HepG2 (cell line): ENCODE measurements around the gene TMEM129. TPM values are rescaled to one million over a fixed set of nuclear protein-coding genes. Genes with fewer than 3 reads are reported as not detected.

Experiments
- ARHGAP35 ChIP-seq: sonication (generic); formaldehyde crosslinking; IDR thresholded peaks from 2 replicates; pipeline ENCODE4 v1.9.0; 2022; ENCODE audit warnings: mild to moderate bottlenecking, inconsistent platforms, moderate library complexity, missing genetic modification reagents, borderline replicate concordance
- CREB1 ChIP-seq, 2 experiments: fragments of 450-650 bp in 1 of 2; IDR thresholded peaks; 2 replicates each; pipeline ENCODE4 v1.6.1; 2016 to 2017; ENCODE audit warnings: control low read depth in 1 of 2, mild to moderate bottlenecking in 1 of 2, missing compliant biosample characterization in 1 of 2, missing genetic modification characterization in 1 of 2
- DBP ChIP-seq: sonication (generic); formaldehyde crosslinking; IDR thresholded peaks from 2 replicates; pipeline ENCODE4 v1.4.0; 2020; ENCODE audit warnings: missing genetic modification reagents; ENCODE audit errors: not compliant biosample characterization
- HOXA5 ChIP-seq: sonication (generic); formaldehyde crosslinking; IDR thresholded peaks from 2 replicates; pipeline ENCODE4 v1.4.0; 2020; ENCODE audit warnings: missing genetic modification reagents
- JARID2 ChIP-seq: sonication (generic); formaldehyde crosslinking; IDR thresholded peaks from 2 replicates; pipeline ENCODE4 v1.8.1; 2023; ENCODE audit warnings: missing genetic modification reagents, inconsistent platforms; ENCODE audit not compliant: insufficient replicate concordance
- KLF9 ChIP-seq: IDR thresholded peaks from 2 replicates; pipeline ENCODE4 v1.6.1; 2016; ENCODE audit warnings: low read depth
- MZF1 ChIP-seq: sonication (generic); formaldehyde crosslinking; IDR thresholded peaks from 2 replicates; pipeline ENCODE4 v1.8.1; 2023; ENCODE audit warnings: mild to moderate bottlenecking, missing genetic modification reagents, borderline replicate concordance
- REPIN1 ChIP-seq: sonication (generic); formaldehyde crosslinking; IDR thresholded peaks from 2 replicates; pipeline ENCODE4 v1.8.0; 2022; ENCODE audit warnings: missing genetic modification reagents, low read depth, mild to moderate bottlenecking, borderline replicate concordance
- REXO4 ChIP-seq: sonication (generic); formaldehyde crosslinking; IDR thresholded peaks from 2 replicates; pipeline ENCODE4 v1.8.0; 2022; ENCODE audit warnings: missing genetic modification reagents, mild to moderate bottlenecking, borderline replicate concordance
- SMARCE1 ChIP-seq: fragments of 450-650 bp; IDR thresholded peaks from 2 replicates; pipeline ENCODE4 v1.6.1; 2017; ENCODE audit warnings: borderline replicate concordance
- STAG1 ChIP-seq: sonication (generic); formaldehyde crosslinking; IDR thresholded peaks from 2 replicates; pipeline ENCODE4 v1.4.0; 2020; ENCODE audit warnings: missing genetic modification reagents
- STAT5B ChIP-seq: sonication (generic); formaldehyde crosslinking; IDR thresholded peaks from 2 replicates; pipeline ENCODE4 v1.4.0; 2020; ENCODE audit warnings: missing genetic modification reagents
- SUZ12 ChIP-seq: fragments of 150-350 bp; IDR thresholded peaks from 2 replicates; pipeline ENCODE4 v1.6.1; 2014; ENCODE audit warnings: low read depth, low read length
- XRCC5 ChIP-seq: fragments of 200-400 bp; formaldehyde crosslinking; optimal IDR thresholded peaks from 2 replicates; pipeline ENCODE3; 2017; ENCODE audit warnings: mild to moderate bottlenecking, low read length
- ZFX ChIP-seq: sonication (generic); formaldehyde crosslinking; IDR thresholded peaks from 2 replicates; pipeline ENCODE4 v1.4.0; 2020; ENCODE audit warnings: mild to moderate bottlenecking, low read depth, missing genetic modification reagents, moderate library complexity
- ZNF317 ChIP-seq: sonication (generic); formaldehyde crosslinking; IDR thresholded peaks from 2 replicates; pipeline ENCODE4 v1.5.0; 2020; ENCODE audit warnings: mild to moderate bottlenecking, missing genetic modification reagents
- ZNF329 ChIP-seq: sonication (generic); formaldehyde crosslinking; IDR thresholded peaks from 2 replicates; pipeline ENCODE4 v1.9.0; 2021; ENCODE audit warnings: low read depth, mild to moderate bottlenecking, missing genetic modification reagents
- ZNF776 ChIP-seq: sonication (generic); formaldehyde crosslinking; IDR thresholded peaks from 2 replicates; pipeline ENCODE4 v1.4.0; 2020; ENCODE audit warnings: mild to moderate bottlenecking, missing genetic modification reagents
- ZNF878 ChIP-seq: sonication (generic); formaldehyde crosslinking; IDR thresholded peaks from 2 replicates; pipeline ENCODE4 v1.8.1; 2023; ENCODE audit warnings: mild to moderate bottlenecking, missing genetic modification reagents, moderate library complexity
- polyA plus RNA-seq, 8 experiments: library from polyadenylated mRNA; depleted of rRNA in 3 of 8; stranded (reverse) in 7 of 8; unstranded in 1 of 8; fragments of >200 nt; fragmentation: Illumina TruSeq in 4 of 8; extraction: Trizol in 4 of 8; gene quantifications; 2 replicates each; pipeline versions ENCODE4 v1.2.1 to v1.2.3, GENCODE V29; 2011 to 2016; ENCODE audit warnings: low read depth in 4 of 8, missing spikeins in 1 of 8, mixed read lengths in 1 of 8; ENCODE audit not compliant: insufficient read depth in 1 of 8
- total RNA-seq, 5 experiments: library from RNA; depleted of rRNA; stranded (reverse); fragments of >200 nt; fragmentation: Illumina TruSeq; extraction: Trizol; gene quantifications; 2 replicates each; pipeline ENCODE4 v1.2.3, GENCODE V29; 2016; ENCODE audit warnings: low read depth in 1 of 5
- TF ChIP-seq, protein P1 (sequence below): sonication (generic); formaldehyde crosslinking; IDR thresholded peaks from 2 replicates; pipeline ENCODE4 v1.5.1; 2020; ENCODE audit warnings: missing genetic modification reagents, mild to moderate bottlenecking, borderline replicate concordance
- TF ChIP-seq, protein P2 (sequence below): sonication (generic); formaldehyde crosslinking; IDR thresholded peaks from 2 replicates; pipeline ENCODE4 v1.5.1; 2020; ENCODE audit warnings: missing genetic modification reagents, mild to moderate bottlenecking, borderline replicate concordance
- TF ChIP-seq, protein P3 (sequence below): sonication (generic); formaldehyde crosslinking; IDR thresholded peaks from 2 replicates; pipeline ENCODE4 v1.4.0; 2020; ENCODE audit warnings: missing genetic modification reagents, borderline replicate concordance

Gene TMEM129
- total and polyA plus RNA-seq, 2 of the 13 experiments (the other 11 are each of a cell fraction or from before 2014, with no cell fraction given): 19.0 to 25.8 TPM

DNA sequence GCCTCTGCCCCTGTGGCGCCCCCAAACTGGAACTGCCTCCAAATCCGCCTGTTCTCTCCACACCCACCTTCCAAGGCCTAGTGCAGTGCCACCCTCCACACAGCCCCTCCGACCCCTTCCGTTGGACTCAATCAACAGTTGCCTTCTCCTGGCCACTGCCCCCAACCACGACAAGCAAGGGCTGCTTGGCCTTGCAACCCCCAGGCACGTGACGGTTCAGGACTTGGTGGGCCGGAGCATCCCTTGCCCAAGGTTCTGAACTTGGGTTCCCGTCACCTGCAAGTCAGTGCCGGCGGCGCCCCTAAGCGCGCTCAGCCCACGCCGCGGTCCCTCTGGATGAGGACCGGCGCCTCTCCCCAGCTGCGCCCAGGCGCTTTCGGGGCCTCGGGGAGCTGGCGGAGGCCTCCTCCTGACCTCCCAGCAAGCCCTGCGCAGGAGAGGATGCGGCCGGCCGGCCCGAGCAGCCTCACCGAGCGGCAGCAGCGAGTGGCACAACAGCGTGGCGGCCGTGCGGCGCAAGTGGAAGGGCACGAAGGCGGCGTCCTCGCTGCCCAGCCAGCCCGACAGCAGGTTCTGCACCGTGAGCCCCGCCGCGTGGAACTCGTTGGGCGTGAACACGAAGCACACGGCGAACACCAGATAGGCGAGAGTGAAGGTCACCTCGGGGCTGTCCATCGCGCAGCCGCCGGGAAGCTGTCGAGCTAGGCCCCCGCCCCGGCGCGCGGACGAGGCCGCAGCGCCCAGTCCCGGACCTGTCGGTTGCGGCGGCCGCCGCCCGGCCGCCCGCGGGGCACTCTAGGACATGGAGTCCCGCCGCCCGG lies 750 bp downstream of the TMEM129 start (continued):
- TF ChIP-seq, protein P1, sequence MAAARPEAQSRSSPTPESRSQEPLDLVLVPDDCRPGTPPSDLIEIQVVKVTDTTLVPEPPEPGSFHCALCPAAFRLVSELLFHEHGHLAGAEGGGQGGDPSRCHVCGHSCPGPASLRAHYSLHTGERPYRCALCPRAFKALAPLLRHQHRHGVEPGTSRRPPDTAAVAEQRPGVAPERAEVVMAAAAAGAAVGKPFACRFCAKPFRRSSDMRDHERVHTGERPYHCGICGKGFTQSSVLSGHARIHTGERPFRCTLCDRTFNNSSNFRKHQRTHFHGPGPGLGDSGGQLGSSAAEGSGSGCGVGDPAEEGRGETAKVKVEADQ (CRISPR knock-in tag): peak; percentile 90; the same call in 1 of the 2 replicates
- no peak for TF ChIP-seq STAT5B (CRISPR knock-in tag)
- no peak for TF ChIP-seq ZNF878
- no peak for TF ChIP-seq REXO4 (CRISPR knock-in tag)
- peak; percentile 22; the same call in 1 of the 2 replicates for TF ChIP-seq ZNF317
- TF ChIP-seq KLF9 (CRISPR knock-in tag): no peak
- TF ChIP-seq, protein P2, sequence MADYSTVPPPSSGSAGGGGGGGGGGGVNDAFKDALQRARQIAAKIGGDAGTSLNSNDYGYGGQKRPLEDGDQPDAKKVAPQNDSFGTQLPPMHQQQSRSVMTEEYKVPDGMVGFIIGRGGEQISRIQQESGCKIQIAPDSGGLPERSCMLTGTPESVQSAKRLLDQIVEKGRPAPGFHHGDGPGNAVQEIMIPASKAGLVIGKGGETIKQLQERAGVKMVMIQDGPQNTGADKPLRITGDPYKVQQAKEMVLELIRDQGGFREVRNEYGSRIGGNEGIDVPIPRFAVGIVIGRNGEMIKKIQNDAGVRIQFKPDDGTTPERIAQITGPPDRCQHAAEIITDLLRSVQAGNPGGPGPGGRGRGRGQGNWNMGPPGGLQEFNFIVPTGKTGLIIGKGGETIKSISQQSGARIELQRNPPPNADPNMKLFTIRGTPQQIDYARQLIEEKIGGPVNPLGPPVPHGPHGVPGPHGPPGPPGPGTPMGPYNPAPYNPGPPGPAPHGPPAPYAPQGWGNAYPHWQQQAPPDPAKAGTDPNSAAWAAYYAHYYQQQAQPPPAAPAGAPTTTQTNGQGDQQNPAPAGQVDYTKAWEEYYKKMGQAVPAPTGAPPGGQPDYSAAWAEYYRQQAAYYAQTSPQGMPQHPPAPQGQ: no peak
- TF ChIP-seq JARID2 (CRISPR knock-in tag): peak; percentile 27
- TF ChIP-seq ZNF776 (CRISPR knock-in tag): peak; percentile 50; the same call in 1 of the 2 replicates
- no peak for TF ChIP-seq STAG1 (CRISPR knock-in tag)
- TF ChIP-seq CREB1 (IDR thresholded peaks at IDR 0.05): no peak
- no peak for TF ChIP-seq CREB1 (CRISPR knock-in tag; IDR thresholded peaks at IDR 0.05)
- TF ChIP-seq SMARCE1: no peak
- peak; percentile 30; the same call in 1 of the 2 replicates for TF ChIP-seq REPIN1 (CRISPR knock-in tag)
- TF ChIP-seq ARHGAP35 (CRISPR knock-in tag): no peak
- TF ChIP-seq, protein P3, sequence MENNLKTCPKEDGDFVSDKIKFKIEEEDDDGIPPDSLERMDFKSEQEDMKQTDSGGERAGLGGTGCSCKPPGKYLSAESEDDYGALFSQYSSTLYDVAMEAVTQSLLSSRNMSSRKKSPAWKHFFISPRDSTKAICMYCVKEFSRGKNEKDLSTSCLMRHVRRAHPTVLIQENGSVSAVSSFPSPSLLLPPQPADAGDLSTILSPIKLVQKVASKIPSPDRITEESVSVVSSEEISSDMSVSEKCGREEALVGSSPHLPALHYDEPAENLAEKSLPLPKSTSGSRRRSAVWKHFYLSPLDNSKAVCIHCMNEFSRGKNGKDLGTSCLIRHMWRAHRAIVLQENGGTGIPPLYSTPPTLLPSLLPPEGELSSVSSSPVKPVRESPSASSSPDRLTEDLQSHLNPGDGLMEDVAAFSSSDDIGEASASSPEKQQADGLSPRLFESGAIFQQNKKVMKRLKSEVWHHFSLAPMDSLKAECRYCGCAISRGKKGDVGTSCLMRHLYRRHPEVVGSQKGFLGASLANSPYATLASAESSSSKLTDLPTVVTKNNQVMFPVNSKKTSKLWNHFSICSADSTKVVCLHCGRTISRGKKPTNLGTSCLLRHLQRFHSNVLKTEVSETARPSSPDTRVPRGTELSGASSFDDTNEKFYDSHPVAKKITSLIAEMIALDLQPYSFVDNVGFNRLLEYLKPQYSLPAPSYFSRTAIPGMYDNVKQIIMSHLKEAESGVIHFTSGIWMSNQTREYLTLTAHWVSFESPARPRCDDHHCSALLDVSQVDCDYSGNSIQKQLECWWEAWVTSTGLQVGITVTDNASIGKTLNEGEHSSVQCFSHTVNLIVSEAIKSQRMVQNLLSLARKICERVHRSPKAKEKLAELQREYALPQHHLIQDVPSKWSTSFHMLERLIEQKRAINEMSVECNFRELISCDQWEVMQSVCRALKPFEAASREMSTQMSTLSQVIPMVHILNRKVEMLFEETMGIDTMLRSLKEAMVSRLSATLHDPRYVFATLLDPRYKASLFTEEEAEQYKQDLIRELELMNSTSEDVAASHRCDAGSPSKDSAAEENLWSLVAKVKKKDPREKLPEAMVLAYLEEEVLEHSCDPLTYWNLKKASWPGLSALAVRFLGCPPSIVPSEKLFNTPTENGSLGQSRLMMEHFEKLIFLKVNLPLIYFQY: no peak
- no peak for TF ChIP-seq SUZ12
- TF ChIP-seq XRCC5: peak; percentile 3
- no peak for TF ChIP-seq MZF1 (CRISPR knock-in tag)
- TF ChIP-seq DBP (CRISPR knock-in tag): no peak
- no peak; the same call in 1 of the 2 replicates for TF ChIP-seq HOXA5 (CRISPR knock-in tag)
- TF ChIP-seq ZNF329: no peak
- peak; percentile 89 for TF ChIP-seq ZFX (CRISPR knock-in tag)
